IMR-90 (cell line): ENCODE measurements around the gene CDON. TPM values are rescaled to one million over a fixed set of nuclear protein-coding genes. Genes with fewer than 3 reads are reported as not detected.

ENCODE experiments used
- ATAC-seq: fragments of 200-7000 bp; cut with Tn5 transposase; 2 replicates; pipeline ENCODE4 v1.9.1; 2020; ENCODE audit warnings: low read depth, mild to moderate bottlenecking, moderate library complexity
- BruUV-seq: library from RNA; stranded (reverse); fragments of 400-500 nt; replicated peaks from 2 replicates; lab custom pipeline; 2021; lab: Mats Ljungman, UMichigan
- CTCF ChIA-PET: fragments of 300-600 bp; formaldehyde crosslinking; extraction: SDS; loops from one replicate; lab custom pipeline; 2021; ENCODE audit warnings: antibody characterized with exemption; lab: Yijun Ruan, JAX
- POLR2A ChIA-PET: fragments of 300-600 bp; sonication (Branson Sonifier 250); formaldehyde crosslinking; loops from one replicate; lab custom pipeline; 2022; ENCODE audit warnings: antibody characterized with exemption; ENCODE audit not compliant: unreplicated experiment; lab: Charles Lee
- DNase-seq: peaks from one replicate; pipeline ENCODE4 v3.0.0; 2013
- H2AFZ ChIP-seq: replicated peaks from 2 replicates; pipeline ENCODE3; 2013; ENCODE audit warnings: low read length, mild to moderate bottlenecking; ENCODE audit not compliant: poor library complexity
- H2AK5ac ChIP-seq: 2 replicates; pipeline ENCODE4 v1.6.1; 2013; ENCODE audit warnings: low read depth, low read length, inconsistent platforms
- H2AK9ac ChIP-seq: replicated peaks from 2 replicates; pipeline ENCODE3; 2013; ENCODE audit warnings: mild to moderate bottlenecking, low read depth, low read length, moderate library complexity; ENCODE audit not compliant: poor library complexity
- H2BK120ac ChIP-seq: 2 replicates; pipeline ENCODE4 v1.6.1; 2013; ENCODE audit warnings: low read depth, low read length, inconsistent platforms
- H2BK15ac ChIP-seq: 3 replicates; pipeline ENCODE4 v1.6.1; 2013; ENCODE audit warnings: low read depth, low read length, inconsistent platforms
- H2BK20ac ChIP-seq: 2 replicates; pipeline ENCODE4 v1.6.1; 2013; ENCODE audit warnings: low read depth, mild to moderate bottlenecking, inconsistent platforms, low read length, moderate library complexity
- H2BK5ac ChIP-seq: 2 replicates; pipeline ENCODE4 v1.6.1; 2013; ENCODE audit warnings: mild to moderate bottlenecking, low read depth, low read length, inconsistent platforms; ENCODE audit not compliant: poor library complexity, severe bottlenecking
- H3K14ac ChIP-seq: replicated peaks from 2 replicates; pipeline ENCODE4 v1.6.1; 2013; ENCODE audit warnings: low read depth, low read length, inconsistent platforms
- H3K18ac ChIP-seq: 2 replicates; pipeline ENCODE4 v1.6.1; 2013; ENCODE audit warnings: low read depth, low read length, control low read depth
- H3K23ac ChIP-seq: 2 replicates; pipeline ENCODE4 v1.6.1; 2013; ENCODE audit warnings: low read depth, low read length, inconsistent platforms
- H3K27ac ChIP-seq: 2 replicates; pipeline ENCODE4 v1.5.1; 2013; ENCODE audit warnings: mild to moderate bottlenecking, control low read depth, low read length; ENCODE audit not compliant: insufficient read depth
- H3K27me3 ChIP-seq: 2 replicates; pipeline ENCODE4 v1.6.1; 2013; ENCODE audit warnings: low read length; ENCODE audit not compliant: control insufficient read depth, insufficient read depth
- H3K36me3 ChIP-seq: 2 replicates; pipeline ENCODE4 v1.6.1; 2013; ENCODE audit warnings: low read length, mixed read lengths; ENCODE audit not compliant: control insufficient read depth, insufficient read depth
- H3K4ac ChIP-seq: 2 replicates; pipeline ENCODE4 v1.6.1; 2013; ENCODE audit warnings: low read depth, low read length, inconsistent platforms
- H3K4me1 ChIP-seq: 2 replicates; pipeline ENCODE4 v1.6.1; 2013; ENCODE audit warnings: low read length, mixed read lengths; ENCODE audit not compliant: control insufficient read depth, insufficient read depth
- H3K4me2 ChIP-seq: 2 replicates; pipeline ENCODE4 v1.6.1; 2013; ENCODE audit warnings: low read depth, mild to moderate bottlenecking, control low read depth, low read length, moderate library complexity
- H3K4me3 ChIP-seq: 2 replicates; pipeline ENCODE4 v1.5.1; 2013; ENCODE audit warnings: low read depth, mild to moderate bottlenecking, control low read depth, low read length, moderate library complexity; ENCODE audit not compliant: insufficient read depth
- H3K56ac ChIP-seq: 2 replicates; pipeline ENCODE4 v1.6.1; 2013; ENCODE audit warnings: low read length, inconsistent platforms; ENCODE audit not compliant: insufficient read depth; ENCODE audit errors: extremely low read depth
- H3K79me1 ChIP-seq, 2 experiments: 2 replicates each; pipeline ENCODE4 v1.6.1; 2013; ENCODE audit warnings: low read length in 2 of 2, inconsistent platforms in 1 of 2, low read depth in 1 of 2
- H3K9ac ChIP-seq: 2 replicates; pipeline ENCODE4 v1.6.1; 2013; ENCODE audit warnings: low read depth, low read length, control low read depth
- H3K9me1 ChIP-seq: 2 replicates; pipeline ENCODE4 v1.6.1; 2013; ENCODE audit warnings: low read length, inconsistent platforms; ENCODE audit not compliant: insufficient read depth
- H3K9me3 ChIP-seq: 2 replicates; pipeline ENCODE4 v1.6.1; 2013; ENCODE audit warnings: low read length; ENCODE audit not compliant: control insufficient read depth, insufficient read depth
- H4K20me1 ChIP-seq: 2 replicates; pipeline ENCODE4 v1.6.1; 2013; ENCODE audit warnings: low read length, inconsistent platforms; ENCODE audit not compliant: insufficient read depth
- H4K5ac ChIP-seq: 2 replicates; pipeline ENCODE4 v1.6.1; 2013; ENCODE audit warnings: mild to moderate bottlenecking, low read depth, low read length, control low read depth
- H4K8ac ChIP-seq, 2 experiments: 2 replicates each; pipeline ENCODE4 v1.6.1; 2013; ENCODE audit warnings: low read depth in 2 of 2, low read length in 2 of 2, control low read depth in 1 of 2, inconsistent platforms in 1 of 2
- H4K91ac ChIP-seq: 2 replicates; pipeline ENCODE4 v1.6.1; 2013; ENCODE audit warnings: low read depth, low read length, inconsistent platforms; ENCODE audit not compliant: insufficient read depth
- BHLHE40 ChIP-seq: fragments of 150-350 bp; IDR thresholded peaks from 2 replicates; pipeline ENCODE4 v1.6.1; 2016; ENCODE audit warnings: mild to moderate bottlenecking, low read depth, low read length
- CEBPB ChIP-seq: IDR thresholded peaks from 2 replicates; pipeline ENCODE4 v1.6.1; 2012; ENCODE audit warnings: low read depth, low read length, improper control_type of control experiment
- POLR2A ChIP-seq: IDR thresholded peaks from 2 replicates; pipeline ENCODE4 v1.6.1; 2012; ENCODE audit warnings: mild to moderate bottlenecking, low read depth, low read length
- RAD21 ChIP-seq: IDR thresholded peaks from 2 replicates; pipeline ENCODE4 v1.6.1; 2012; ENCODE audit warnings: low read length, improper control_type of control experiment
- RFX5 ChIP-seq: IDR thresholded peaks from 2 replicates; pipeline ENCODE4 v1.8.0; 2012; ENCODE audit warnings: low read depth, mild to moderate bottlenecking, low read length, moderate library complexity
- SMC3 ChIP-seq: fragments of 150-350 bp; IDR thresholded peaks from 2 replicates; pipeline ENCODE4 v1.6.1; 2016; ENCODE audit warnings: low read depth, mild to moderate bottlenecking, antibody characterized with exemption, low read length, moderate library complexity
- WGBS, 2 experiments: methylation state at CpG; one replicate each; pipeline versions ENCODE4 v1.1.5 to v1.1.7; 2013; ENCODE audit warnings: missing lambda C conversion rate in 2 of 2; ENCODE audit not compliant: insufficient read length in 1 of 2; ENCODE audit errors: extremely low coverage in 2 of 2; 5-methylcytosine and 5-hydroxymethylcytosine counted together
- dilution Hi-C: fragments of 300-500 bp; cut with HindIII; formaldehyde crosslinking; loops from one replicate; pipeline ENCODE4 v1.14.3; 2018; ENCODE audit warnings: low sequenced_read_pairs; ENCODE audit not compliant: unreplicated experiment
- in situ Hi-C: fragments of 300-500 bp; cut with MboI; formaldehyde crosslinking; loops from 3 replicates; pipeline ENCODE4 v1.14.3; 2019; ENCODE audit warnings: low sequenced_read_pairs, inconsistent platforms, mixed read lengths
- intact Hi-C: fragments of 100-400 bp; cut with micrococcal nuclease; formaldehyde crosslinking; loops from 2 replicates; pipeline ENCODE4 v1.10.0; 2022
- polyA plus RNA-seq, 3 experiments: library from polyadenylated mRNA; depleted of rRNA; stranded (reverse); fragments of >200 nt; gene quantifications; 2 replicates each; pipeline ENCODE4 v1.2.3, GENCODE V29; 2012; ENCODE audit warnings: low replicate concordance in 1 of 3
- total RNA-seq: library from RNA; depleted of rRNA; stranded (reverse); fragments of >200 nt; gene quantifications from 2 replicates; pipeline ENCODE4 v1.2.3, GENCODE V29; 2012
- TF ChIP-seq, protein P1 (sequence below): fragments of 150-350 bp; IDR thresholded peaks from 2 replicates; pipeline ENCODE4 v1.6.1; 2017; ENCODE audit warnings: mild to moderate bottlenecking, antibody characterized with exemption, low read length, low read depth
- TF ChIP-seq, protein P2 (sequence below): fragments of 150-350 bp; IDR thresholded peaks from 2 replicates; pipeline ENCODE4 v1.6.1; 2016; ENCODE audit warnings: low read depth, mild to moderate bottlenecking, low read length, moderate library complexity, borderline replicate concordance
- TF ChIP-seq, protein P3 (sequence below): conservative IDR thresholded peaks from 2 replicates; pipeline ENCODE4 v1.5.1; 2012; ENCODE audit warnings: mild to moderate bottlenecking, low read depth, low read length, improper control_type of control experiment

The CDON gene
- total and polyA plus RNA-seq, 2 of the 4 experiments (the other 2 are of a cell fraction), result 1.2 to 3.8 TPM

DNA sequence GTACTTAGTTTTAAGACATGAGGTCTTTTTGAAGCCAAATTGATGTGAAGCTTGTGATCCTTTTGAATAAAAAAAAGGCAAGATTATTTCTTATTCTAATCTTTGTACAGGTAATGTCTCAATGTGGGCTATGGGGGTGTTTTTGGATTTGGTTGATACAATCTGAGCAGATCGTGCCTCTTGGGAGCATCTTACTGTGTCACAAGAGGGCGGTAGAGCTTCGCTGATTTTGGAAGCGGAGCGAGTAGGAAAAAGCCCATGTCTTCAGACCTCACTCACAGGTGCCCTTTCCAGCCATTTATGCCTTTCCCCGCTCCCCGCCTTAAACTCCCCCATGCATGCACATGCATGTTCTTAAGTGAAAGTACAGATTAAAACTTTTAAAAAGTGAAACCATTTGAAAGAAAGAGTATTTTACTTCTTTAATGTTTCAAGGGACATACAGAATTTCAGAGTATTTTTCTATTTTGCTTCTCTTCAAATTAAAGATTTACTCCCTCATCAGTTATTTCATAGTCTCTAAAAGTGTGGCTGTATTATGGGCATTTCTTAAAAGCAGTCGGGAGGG lies 139.6 kb downstream of the CDON start:
- POLR2A ChIA-PET, result no interaction called here
- Histone ChIP-seq H3K27me3 (peaks cover 41% of the 10 kb centered on the region), H2BK120ac (no peak overlapping the region), H3K9me3 (no peaks in the 10 kb centered on the region), H2AFZ (no peak overlapping the region), H2AK5ac (no peak overlapping the region), H3K4me1 (no peaks in the 10 kb centered on the region), H2BK15ac (no peak overlapping the region), H3K4me2 (no peak overlapping the region), H2AK9ac (no peak overlapping the region), H4K91ac (no peak overlapping the region), H3K27ac (no peak overlapping the region), H3K14ac (no peak overlapping the region), H2BK5ac (no peak overlapping the region), H3K36me3 (no peaks in the 10 kb centered on the region), H4K8ac (no peak overlapping the region), H3K4me3 (no peak overlapping the region), H3K18ac (no peak overlapping the region), H2BK20ac (no peak overlapping the region), H3K4ac (no peak overlapping the region), H3K56ac (no peak overlapping the region), H3K23ac (no peak overlapping the region), H3K9me1 (no peaks in the 10 kb centered on the region), H4K20me1 (no peaks in the 10 kb centered on the region), H3K79me1 (no peaks in the 10 kb centered on the region), H3K9ac (no peak overlapping the region), H4K5ac (no peak overlapping the region)
- WGBS, 2 experiments, result no CpG with 5 or more reads among the region's 8 CpGs
- ATAC-seq (peak; percentile 77), DNase-seq (peak; percentile 68)
- intact Hi-C loops (loop anchor here (1.0 to 2.0 kb wide), 2 partner anchors 140 to 271 kb away; partner anchors contain the start of gene CDON), in situ Hi-C loops (no loop called here), dilution Hi-C loops (loop anchor here (25.0 kb wide), 1 partner anchor 289 kb away; the partner anchor contains the start of genes FAM118B and RPUSD4)
- no peak for TF ChIP-seq POLR2A
- TF ChIP-seq RFX5, result no peak
- TF ChIP-seq, protein P1, sequence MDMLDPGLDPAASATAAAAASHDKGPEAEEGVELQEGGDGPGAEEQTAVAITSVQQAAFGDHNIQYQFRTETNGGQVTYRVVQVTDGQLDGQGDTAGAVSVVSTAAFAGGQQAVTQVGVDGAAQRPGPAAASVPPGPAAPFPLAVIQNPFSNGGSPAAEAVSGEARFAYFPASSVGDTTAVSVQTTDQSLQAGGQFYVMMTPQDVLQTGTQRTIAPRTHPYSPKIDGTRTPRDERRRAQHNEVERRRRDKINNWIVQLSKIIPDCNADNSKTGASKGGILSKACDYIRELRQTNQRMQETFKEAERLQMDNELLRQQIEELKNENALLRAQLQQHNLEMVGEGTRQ, result no peak
- TF ChIP-seq CEBPB, result no peak
- TF ChIP-seq, protein P2, sequence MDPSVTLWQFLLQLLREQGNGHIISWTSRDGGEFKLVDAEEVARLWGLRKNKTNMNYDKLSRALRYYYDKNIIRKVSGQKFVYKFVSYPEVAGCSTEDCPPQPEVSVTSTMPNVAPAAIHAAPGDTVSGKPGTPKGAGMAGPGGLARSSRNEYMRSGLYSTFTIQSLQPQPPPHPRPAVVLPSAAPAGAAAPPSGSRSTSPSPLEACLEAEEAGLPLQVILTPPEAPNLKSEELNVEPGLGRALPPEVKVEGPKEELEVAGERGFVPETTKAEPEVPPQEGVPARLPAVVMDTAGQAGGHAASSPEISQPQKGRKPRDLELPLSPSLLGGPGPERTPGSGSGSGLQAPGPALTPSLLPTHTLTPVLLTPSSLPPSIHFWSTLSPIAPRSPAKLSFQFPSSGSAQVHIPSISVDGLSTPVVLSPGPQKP, result no peak
- TF ChIP-seq RAD21, result peak; percentile 93
- TF ChIP-seq, protein P3, sequence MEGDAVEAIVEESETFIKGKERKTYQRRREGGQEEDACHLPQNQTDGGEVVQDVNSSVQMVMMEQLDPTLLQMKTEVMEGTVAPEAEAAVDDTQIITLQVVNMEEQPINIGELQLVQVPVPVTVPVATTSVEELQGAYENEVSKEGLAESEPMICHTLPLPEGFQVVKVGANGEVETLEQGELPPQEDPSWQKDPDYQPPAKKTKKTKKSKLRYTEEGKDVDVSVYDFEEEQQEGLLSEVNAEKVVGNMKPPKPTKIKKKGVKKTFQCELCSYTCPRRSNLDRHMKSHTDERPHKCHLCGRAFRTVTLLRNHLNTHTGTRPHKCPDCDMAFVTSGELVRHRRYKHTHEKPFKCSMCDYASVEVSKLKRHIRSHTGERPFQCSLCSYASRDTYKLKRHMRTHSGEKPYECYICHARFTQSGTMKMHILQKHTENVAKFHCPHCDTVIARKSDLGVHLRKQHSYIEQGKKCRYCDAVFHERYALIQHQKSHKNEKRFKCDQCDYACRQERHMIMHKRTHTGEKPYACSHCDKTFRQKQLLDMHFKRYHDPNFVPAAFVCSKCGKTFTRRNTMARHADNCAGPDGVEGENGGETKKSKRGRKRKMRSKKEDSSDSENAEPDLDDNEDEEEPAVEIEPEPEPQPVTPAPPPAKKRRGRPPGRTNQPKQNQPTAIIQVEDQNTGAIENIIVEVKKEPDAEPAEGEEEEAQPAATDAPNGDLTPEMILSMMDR, result peak; percentile 83
- peak; percentile 91 for TF ChIP-seq SMC3
- TF ChIP-seq BHLHE40, result no peak
- no TSS peak for BruUV-seq
- CTCF ChIA-PET, result interaction anchor here (0.7 to 1.8 kb wide), 4 partner anchors 12 to 281 kb away, joined by 3 to 6 read pairs (median 4); no protein-coding TSS in a partner anchor
